Measurements from ENCODE around the gene APCDD1L.

- no peak for TF ChIP-seq CTCF (conservative IDR thresholded peaks at IDR 0.05; ENCODE audit: low read length)
- no peak for TF ChIP-seq EZH2phosphoT487 (IDR thresholded peaks at IDR 0.05; ENCODE audit: borderline replicate concordance)
Measured at GRCh38 chr20:58545565-58546415, 30.6 kb upstream of the APCDD1L start.

Measured in Loucy (cell line).